Measurements from ENCODE around the gene SCYL2.
"Not testable (repeated sequence)": the region's sequence is repeated elsewhere in the genome, so short reads cannot be mapped to it uniquely, and the experiment has no call there.

SCYL2 gene

DNA sequence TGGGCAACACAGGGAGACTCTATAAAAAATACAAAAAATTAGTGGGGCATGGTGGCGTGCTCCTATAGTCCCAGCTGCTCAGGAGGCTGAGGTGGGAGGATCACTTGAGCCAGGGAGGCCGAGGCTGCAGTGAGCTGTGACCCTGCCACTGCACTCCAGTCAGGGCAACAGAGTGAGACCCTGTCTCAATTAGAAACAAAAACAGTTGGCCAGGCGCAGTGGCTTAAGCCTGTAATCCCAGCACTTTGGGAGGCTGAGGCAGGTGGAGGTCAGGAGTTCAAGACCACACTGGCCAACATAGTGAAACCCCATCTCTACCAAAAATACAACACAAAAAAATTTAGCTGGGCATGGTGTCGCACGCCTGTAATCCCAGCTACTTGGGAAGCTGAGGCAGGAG lies 1.9 kb upstream of the SCYL2 start:
- DNase-seq = not testable (repeated sequence)

DNA sequence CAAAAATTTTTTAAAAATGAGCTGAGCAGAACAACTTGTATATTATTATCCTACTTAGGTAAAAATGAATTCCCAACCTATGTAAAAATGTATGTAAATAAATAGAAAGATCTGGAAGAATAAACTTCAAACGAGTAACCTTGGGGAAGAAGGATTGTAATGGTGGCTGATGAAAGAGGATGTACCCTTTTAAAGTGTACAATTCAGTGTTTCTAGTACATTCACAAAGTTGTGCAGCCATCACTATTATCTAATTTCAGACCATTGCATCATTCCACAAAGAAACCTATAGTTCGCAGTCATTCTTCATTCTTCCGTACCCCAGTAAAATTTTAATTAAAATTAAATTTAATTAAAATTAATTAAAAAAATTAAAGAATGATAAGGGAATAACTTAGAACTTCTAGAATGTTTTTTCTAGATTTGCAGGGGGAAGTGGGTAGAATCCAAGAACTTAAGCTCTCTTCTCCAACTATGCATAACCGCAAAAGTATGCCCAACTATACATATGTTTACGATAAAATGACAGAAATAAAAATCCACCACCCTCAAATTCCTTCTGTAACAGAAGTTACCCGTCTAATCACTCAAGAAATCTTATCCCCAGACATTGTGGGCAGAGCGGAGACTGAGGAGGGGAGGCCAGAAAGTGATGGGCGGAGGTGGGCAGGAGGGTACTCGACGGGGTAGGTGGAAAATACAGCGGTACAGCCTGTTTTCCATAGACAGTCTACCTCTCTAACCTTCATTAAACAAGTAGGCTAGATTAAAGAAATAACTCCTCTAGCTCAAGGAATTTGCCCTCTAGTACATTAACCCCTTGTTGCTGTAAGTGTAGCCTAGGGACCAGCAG lies 1.0 kb upstream of the SCYL2 start:
- no peak for DNase-seq

GRCh38 chr12:100266585-100266834 lies 467 bp upstream of the SCYL2 start:
- DNase-seq = no peak

DNA sequence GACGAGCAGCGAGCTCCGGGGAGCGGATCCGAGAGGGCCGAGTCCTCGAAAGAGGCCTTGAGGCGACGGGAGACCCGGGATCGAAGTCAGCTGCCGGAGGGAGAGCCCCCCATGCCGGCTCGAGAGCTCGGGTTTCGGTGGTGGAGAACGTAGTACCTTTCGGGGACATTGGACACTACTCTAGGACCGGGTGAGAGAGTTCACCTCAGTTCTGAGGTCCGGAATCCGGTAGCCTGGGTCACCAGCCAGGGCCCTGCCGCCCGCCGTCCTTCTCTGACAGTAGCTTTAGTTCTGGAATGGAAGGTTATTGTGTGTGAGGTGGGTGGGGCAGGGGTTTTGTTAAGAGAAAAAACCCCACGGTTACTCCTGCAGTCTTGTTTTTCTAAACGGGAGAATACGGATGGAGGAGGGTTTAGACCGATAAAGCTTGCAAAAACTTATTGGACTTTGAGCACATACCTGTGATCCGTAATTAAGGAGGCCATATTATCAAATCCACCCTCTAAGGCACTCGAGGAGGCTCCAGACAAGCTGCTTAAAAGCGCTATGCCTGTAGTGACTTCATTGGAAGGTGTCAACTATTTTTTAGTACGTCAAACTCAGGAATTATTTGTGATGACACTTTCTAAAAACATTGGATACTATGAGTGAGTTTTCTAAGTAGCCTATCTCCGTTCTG lies 765 bp downstream of the SCYL2 start:
- no peak for DNase-seq

- DNase-seq = no peak
Observed at GRCh38 chr12:100268835-100269564, 2.0 kb downstream of the SCYL2 start.

- DNase-seq = no peak
Observed at GRCh38 chr12:100273782-100274181, 6.8 kb downstream of the SCYL2 start.

GRCh38 chr12:100274291-100274690 lies 7.3 kb downstream of the SCYL2 start:
- DNase-seq = no peak

DNA sequence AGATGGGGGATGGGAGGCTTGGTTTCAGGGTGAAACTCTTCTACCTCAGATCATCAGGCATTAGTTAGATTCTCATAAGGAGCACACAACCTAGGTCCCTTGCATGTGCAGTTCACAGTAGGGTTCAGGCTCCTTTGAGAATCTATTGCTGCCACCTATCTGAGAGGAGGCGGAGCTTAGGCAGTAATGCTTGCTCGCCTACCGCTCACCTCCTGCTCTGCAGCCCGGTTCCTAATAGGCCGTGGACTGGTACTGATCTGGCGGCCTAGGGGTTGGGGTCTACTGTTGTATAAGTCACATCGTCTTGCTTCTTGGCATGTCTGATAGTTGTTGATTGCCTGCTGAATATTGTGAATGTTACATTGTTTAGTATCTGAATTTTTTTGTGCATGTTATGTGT lies 12.2 kb downstream of the SCYL2 start:
- no peak for DNase-seq

- no peak for DNase-seq
Observed at GRCh38 chr12:100279607-100280244, 12.7 kb downstream of the SCYL2 start.

DNA sequence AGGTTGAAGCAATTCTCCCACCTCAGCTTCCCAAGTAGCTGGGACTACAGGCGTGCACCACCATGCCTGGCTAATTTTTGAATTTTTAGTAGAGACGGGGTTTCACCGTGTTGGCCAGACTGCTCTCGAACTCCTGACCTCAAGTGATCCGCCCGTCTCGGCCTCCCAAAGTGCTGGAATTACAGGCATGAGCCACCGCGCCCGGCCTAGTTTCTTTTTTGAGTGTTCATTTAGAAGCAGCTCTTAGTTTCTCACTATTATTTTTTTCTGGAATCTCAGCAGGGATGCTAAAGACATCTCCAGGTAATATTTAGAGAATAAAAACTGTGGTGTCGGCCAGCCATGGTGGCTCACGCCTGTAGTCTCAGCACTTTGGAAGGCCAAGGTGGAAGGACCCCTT lies 17.6 kb downstream of the SCYL2 start:
- DNase-seq = not testable (repeated sequence)

DNA sequence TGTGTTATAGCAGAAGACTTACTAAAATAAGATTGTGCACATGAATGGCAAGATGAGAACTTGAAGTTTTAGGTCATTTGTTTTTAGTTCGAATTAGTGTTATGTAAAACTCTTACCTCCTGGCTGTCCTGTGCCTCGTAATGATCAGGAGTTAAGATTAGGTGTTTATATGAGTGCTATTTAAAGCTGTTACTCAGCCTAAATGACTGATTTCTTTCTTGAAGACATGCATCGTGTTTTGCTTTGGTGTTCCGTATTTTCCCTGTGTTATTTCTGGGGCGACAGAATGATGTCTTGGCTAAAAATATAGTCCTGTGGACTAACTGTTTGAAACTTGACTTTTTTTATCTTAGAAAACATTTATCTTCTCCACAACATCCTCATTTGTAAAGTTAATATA lies 22.1 kb downstream of the SCYL2 start:
- no peak for DNase-seq

- no peak for DNase-seq
Observed at GRCh38 chr12:100290016-100290415, 23.0 kb downstream of the SCYL2 start.

DNA sequence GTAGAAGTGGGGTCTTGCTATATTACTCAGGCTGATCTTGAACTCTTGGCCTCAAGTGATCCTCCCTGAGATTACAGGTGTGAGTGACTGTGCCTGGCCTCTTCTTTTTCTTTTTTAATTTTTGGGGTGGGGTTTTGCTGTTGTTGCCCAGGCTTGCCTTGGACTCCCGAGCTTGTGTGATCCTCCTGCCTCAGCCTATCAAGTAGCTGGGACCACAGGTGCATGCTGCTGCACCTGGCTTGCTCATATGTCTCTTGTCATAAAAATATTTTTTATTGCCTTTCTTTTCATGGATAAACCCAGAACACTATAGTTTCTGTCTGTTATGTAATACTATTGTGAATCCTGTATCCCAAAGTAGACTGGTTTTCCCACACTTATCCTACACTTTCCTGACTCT lies 26.0 kb downstream of the SCYL2 start:
- no peak for DNase-seq

GRCh38 chr12:100294366-100294765 lies 27.4 kb downstream of the SCYL2 start:
- DNase-seq = not testable (repeated sequence)

DNA sequence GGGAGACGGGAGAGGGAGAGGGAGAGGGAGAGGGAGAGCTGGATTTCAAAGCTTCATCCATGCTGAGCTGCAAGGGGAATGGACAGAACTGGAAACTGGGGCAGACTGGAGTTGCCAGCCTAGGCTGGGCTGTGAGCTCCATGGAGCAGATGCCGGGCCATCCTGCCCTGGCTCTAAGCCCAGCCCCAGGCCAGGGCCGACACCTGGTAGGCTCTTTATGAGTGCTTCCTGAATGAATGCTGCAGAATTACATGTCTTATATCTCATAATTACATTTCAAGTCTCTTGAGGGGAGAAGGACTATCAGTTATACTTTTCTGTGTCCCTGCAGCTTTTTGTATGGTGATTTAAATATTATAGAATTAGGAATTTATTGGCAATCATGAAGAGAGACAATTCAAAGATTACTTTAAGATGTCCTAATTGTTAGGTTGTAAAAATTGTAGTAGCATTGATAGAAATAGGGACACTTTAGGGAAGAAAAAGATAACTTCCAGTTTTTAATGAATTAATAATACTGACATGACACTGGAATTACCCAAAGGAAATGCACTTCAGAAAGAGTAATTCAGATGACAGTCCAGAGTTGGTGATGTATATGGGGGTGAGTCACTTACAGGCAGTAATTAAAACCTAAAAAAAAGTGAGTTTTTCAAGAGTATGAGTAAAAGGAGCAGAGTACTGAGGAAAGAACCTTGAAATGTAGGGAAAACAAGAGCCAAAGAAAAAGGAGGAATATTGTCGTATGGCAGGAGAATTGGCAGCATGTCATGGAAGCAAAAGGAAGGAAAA lies 29.0 kb downstream of the SCYL2 start:
- no peak for DNase-seq

DNA sequence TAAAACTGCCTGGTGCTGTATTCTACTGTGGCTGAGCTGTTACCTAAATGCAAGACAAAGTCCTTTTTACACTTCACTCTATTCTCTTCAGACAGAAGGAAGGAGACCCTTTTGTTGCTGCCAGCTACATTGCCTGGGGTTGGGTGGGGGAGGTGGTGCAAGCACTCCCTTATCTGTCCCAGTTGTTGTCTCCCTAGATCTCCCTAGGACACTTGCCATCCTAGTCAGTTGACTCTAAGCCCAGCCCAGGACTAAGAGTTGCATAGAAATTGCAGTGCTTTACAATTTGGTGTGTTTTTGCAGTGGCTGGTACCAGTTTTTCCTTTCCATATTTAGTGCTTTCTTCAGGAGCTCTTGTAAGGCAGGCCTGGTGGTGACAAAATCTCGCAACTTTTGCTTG lies 35.1 kb downstream of the SCYL2 start:
- no peak for DNase-seq

- no peak for DNase-seq
Observed at GRCh38 chr12:100303831-100304230, 36.9 kb downstream of the SCYL2 start.

GRCh38 chr12:100304334-100304733 lies 37.4 kb downstream of the SCYL2 start:
- not testable (repeated sequence) for DNase-seq

DNA sequence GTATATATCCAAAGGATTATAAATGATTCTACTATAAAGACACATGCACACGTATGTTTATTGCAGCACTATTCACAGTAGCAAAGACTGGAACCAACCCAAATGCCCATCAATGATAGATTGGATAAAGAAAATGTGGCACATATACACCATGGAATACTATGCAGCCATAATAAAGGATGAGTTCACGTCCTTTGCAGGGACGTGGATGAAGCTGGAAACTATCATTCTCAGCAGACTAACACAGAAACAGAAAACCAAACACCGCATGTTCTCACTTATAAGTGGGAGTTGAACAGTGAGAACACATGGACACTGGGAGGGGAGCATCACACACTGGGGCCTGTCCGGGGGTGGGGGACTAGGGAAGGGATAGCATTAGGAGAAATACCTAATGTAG lies 41.2 kb downstream of the SCYL2 start:
- DNase-seq = not testable (repeated sequence)

GRCh38 chr12:100311317-100311716 lies 44.3 kb downstream of the SCYL2 start:
- no peak for DNase-seq

- DNase-seq = no peak
Observed at GRCh38 chr12:100317371-100317770, 50.4 kb downstream of the SCYL2 start.

DNA sequence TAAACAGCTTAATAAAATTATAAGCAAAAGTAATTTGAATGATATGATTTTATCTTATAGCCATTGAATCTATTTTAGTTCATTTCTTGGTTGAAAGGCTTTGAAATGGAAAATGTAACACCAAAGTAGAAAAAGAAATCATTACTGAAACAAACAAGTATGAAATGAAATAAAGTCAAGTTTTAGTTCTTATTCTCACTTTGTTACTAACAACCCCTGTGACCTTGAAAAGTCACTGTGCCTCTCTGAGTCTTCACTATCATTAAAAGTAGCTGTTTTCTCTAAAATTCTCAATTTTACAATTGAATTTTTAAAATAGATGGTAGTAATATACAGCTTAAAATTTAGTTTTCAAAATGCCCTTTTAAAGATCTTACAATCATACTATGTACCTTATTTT lies 57.5 kb downstream of the SCYL2 start:
- DNase-seq = no peak

DNA sequence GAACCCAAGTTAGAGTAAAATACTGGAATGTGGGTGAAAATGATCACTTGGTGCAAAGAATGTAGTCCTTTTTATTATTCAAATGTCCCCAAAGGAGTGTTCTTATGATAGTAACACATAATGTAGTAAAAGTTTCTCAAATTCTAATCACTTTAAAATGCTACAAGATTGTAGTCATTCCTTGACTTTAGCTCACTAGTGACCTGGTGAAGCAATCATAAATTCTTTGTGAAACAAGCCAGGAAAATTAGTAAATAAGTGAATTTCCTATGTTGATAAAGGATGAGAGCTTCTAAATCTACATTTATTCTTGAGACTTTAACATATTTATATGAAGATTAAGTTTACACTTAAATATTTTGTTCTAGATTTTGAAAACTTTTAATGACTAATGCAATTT lies 59.2 kb downstream of the SCYL2 start:
- no peak for DNase-seq
